Spleen (tissue), 11 donors: ENCODE results near the gene NUP155. TPM values are rescaled to one million over a fixed set of nuclear protein-coding genes. Genes with fewer than 3 reads are reported as not detected.

Experiments used
- polyA plus RNA-seq, 3 donors: library from polyadenylated mRNA; stranded (reverse); fragments of 200-250 nt; gene quantifications; one replicate each; pipeline ENCODE4 v1.2.1, GENCODE V29; 2013
- small RNA-seq, 4 donors: library from RNA; depleted of rRNA; stranded (forward); fragments of <200 nt; gene quantifications; one replicate each; pipeline ENCODE3, GENCODE V24; 2016
- total RNA-seq, 7 donors: library from RNA; depleted of rRNA in 3 of 7; stranded (reverse); fragments of >200 nt in 3 of 7; fragmentation: NEBNext Ultra II Directional in 4 of 7; extraction: Animal tissue kit (Norgen Biotek cat#: 25700) in 4 of 7; gene quantifications; one replicate each; pipeline versions ENCODE4 v1.1.0 to v1.2.1, GENCODE V29; 2016 to 2021
- donor health status: healthy with polysubstance abuse.
- donor health status: DM: no; HTN: no; CAD: no; lungs with moderate emphysema.
- donor health status: DM: no; HTN: no; CAD: no.
- donor health status: Bipolar disorder and iron deficiency.
- donor health status: healthy.
- donor health status: DM: no; HTN: no; CAD: no.
- donor health status: DM: yes; HTN: yes; CAD: no.

NUP155 gene
- total and polyA plus RNA-seq, 10 donors = 2.9 to 28.8 (median 23.8) TPM

Small RNAs within 50 kb of the gene (small RNA-seq; reads per million reads assigned to genes)
- gene RNU7-75P = 0 reads per million in 4 donors

Other genes starting within 250 kb of the NUP155 start
- 10 to 100 TPM; 13.9 to 31.7 (median 22.6) TPM for gene CPLANE1, start 121.7 kb downstream of the NUP155 start, total RNA-seq
- gene CPLANE1, start 121.7 kb downstream of the NUP155 start, polyA plus RNA-seq = 1 to 10 TPM; 1.2 to 2.0 (median 1.6) TPM
- 10 to 100 TPM; 32.6 to 51.7 (median 35.7) TPM for gene WDR70, start 8.2 kb upstream of the NUP155 start, total RNA-seq
- 10 to 100 TPM; 24.7 to 33.0 (median 25.0) TPM for gene WDR70, start 8.2 kb upstream of the NUP155 start, polyA plus RNA-seq